Omental fat pad (tissue), 4 donors: ENCODE data around the gene FERMT2. TPM values are rescaled to one million over a fixed set of nuclear protein-coding genes. Genes with fewer than 3 reads are reported as not detected.

Experiments used
- ATAC-seq: fragments of 150-250 bp; one replicate; pipeline ENCODE4 v1.9.1; 2016; ENCODE audit warnings: mild to moderate bottlenecking, moderate library complexity; ENCODE audit not compliant: low FRiP score
- DNase-seq: peaks from one replicate; pipeline ENCODE4 v3.0.0-alpha.2; 2019; ENCODE audit warnings: low spot score
- total RNA-seq, 4 donors: library from RNA; depleted of rRNA; stranded (reverse); fragments of >200 nt; gene quantifications; one replicate each; pipeline ENCODE4 v1.1.0, GENCODE V29; 2016
- TF ChIP-seq, protein P1 (sequence below), 3 donors: fragments of 450-650 bp; IDR thresholded peaks; one replicate each; pipeline ENCODE4 v1.5.1; 2016 to 2017; ENCODE audit warnings: antibody characterized with exemption in 3 of 3, mild to moderate bottlenecking in 3 of 3, moderate library complexity in 2 of 3

Gene FERMT2
- total RNA-seq, 4 donors from 2014 or later: 158 to 209 (median 164) TPM

DNA sequence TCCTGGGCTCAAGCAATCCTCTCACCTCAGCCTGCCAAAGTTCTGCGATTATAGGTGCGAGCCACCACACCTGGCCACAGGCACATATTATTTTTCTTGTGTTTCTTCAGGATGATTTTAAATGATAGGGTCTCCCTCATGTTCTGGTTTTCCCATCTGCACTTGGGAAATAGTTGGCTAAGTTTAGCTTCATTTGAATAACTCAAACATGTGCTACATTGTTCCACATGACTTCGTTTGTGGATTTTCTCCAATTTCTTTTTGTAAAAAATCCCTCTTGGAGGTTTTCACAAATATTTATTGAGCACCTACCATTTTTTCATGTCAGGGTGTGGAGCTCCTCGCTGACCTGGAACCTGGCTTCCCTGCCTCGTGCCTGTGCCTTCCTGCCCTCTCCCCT is 104.3 kb downstream of the FERMT2 start:
- TF ChIP-seq, protein P1, sequence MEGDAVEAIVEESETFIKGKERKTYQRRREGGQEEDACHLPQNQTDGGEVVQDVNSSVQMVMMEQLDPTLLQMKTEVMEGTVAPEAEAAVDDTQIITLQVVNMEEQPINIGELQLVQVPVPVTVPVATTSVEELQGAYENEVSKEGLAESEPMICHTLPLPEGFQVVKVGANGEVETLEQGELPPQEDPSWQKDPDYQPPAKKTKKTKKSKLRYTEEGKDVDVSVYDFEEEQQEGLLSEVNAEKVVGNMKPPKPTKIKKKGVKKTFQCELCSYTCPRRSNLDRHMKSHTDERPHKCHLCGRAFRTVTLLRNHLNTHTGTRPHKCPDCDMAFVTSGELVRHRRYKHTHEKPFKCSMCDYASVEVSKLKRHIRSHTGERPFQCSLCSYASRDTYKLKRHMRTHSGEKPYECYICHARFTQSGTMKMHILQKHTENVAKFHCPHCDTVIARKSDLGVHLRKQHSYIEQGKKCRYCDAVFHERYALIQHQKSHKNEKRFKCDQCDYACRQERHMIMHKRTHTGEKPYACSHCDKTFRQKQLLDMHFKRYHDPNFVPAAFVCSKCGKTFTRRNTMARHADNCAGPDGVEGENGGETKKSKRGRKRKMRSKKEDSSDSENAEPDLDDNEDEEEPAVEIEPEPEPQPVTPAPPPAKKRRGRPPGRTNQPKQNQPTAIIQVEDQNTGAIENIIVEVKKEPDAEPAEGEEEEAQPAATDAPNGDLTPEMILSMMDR (IDR thresholded peaks at IDR 0.05): no peak
- DNase-seq (no peak), ATAC-seq (no peak)

- TF ChIP-seq, protein P1 (IDR thresholded peaks at IDR 0.05): no peak
- DNase-seq (no peak), ATAC-seq (no peak)
These were observed 105.8 kb downstream of the FERMT2 start for GRCh38 chr14:52845081-52845480.

DNA sequence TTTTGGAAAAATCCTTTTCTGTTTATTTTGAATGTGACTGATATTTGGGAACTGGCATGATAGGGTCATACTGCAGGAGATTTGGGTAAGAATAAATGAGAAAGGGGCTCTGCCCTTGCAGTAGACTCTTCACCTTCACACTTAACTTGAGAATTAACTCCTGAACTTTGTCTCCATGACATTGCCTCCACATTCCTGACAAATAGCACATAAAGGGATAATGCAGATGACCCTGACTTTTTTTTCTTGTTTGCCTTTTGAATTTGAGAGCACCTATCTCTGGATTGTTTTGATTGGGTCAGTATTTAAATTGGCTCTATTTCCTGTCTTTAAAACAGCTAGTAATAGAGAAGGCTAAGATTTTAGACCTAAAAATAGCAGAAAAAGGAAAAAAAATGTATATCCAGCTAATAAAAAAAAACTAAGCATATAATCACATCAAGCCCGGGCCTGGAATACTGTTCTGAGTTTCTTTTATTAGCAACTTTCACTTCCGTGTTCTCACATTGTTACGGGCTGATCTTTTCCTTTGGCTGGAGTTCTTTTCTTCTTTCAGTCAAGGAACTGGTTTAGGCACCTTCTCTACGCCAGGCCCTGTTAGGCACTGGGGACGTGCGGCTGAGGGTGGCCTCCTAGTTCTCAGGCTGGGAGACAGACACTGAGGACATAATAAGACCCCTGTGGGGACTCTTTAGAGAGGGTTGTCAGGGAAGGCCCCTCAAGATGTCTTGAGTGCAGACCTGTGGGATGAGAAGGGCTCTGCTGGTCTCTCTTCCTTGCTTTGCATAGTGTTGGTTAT is 106.4 kb downstream of the FERMT2 start:
- DNase-seq (no peak), ATAC-seq (no peak)
- TF ChIP-seq, protein P1 (IDR thresholded peaks at IDR 0.05): no peak

GRCh38 chr14:52840877-52841276 is 110.0 kb downstream of the FERMT2 start:
- peak; percentile 63 for ATAC-seq
- DNase-seq: no peak
- TF ChIP-seq, protein P1 (IDR thresholded peaks at IDR 0.05): no peak

DNA sequence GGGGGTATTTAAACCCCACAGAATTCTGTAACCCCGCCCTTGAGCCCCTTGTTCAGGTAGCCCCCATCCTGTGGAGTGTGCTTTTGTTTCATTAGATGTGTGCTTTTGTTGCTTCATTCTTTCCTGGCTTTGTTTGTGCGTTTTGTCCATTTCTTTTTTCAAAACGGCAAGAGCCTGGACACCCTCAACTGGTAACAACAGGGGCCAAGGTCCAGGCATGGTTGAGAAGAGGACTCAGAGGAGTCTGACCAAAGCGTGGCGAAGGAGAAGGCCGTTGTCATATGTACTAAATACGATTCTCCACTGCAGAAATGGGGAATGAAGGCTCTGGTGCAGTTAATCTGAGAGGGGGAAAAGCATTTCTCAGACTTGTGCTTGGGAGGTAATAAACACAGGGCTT is 113.4 kb downstream of the FERMT2 start:
- ATAC-seq (no peak), DNase-seq (no peak)
- TF ChIP-seq, protein P1 (IDR thresholded peaks at IDR 0.05): no peak

GRCh38 chr14:52836063-52836462 is 114.8 kb downstream of the FERMT2 start:
- TF ChIP-seq, protein P1 (IDR thresholded peaks at IDR 0.05): no peak
- no peak for ATAC-seq
- DNase-seq: no peak
